OCI-LY3 (cell line): ENCODE results near the gene PRPH2.

ENCODE experiments used
- CTCF ChIP-seq: fragments of 200-600, 300-600 bp; sonication (generic); IDR thresholded peaks from 2 replicates; pipeline ENCODE4 v1.5.1; 2014; ENCODE audit warnings: antibody characterized with exemption, low read length, low read depth
- EZH2phosphoT487 ChIP-seq: fragments of 200-600 bp; shearing (Covaris generic); IDR thresholded peaks from 2 replicates; pipeline ENCODE4 v1.6.1; 2018; ENCODE audit warnings: antibody characterized with exemption, mixed run types, low read depth

GRCh38 chr6:42748203-42748898, 26.0 kb upstream of the PRPH2 start:
- TF ChIP-seq CTCF (no peak), EZH2phosphoT487 (no peak)
